HepG2 (cell line): Measurements from ENCODE around the gene P3H3. TPM values are rescaled to one million over a fixed set of nuclear protein-coding genes. Genes with fewer than 3 reads are reported as not detected.

Experiments used
- ATAC-seq: fragments of 200-7000 bp; cut with Tn5 transposase; 3 replicates; pipeline ENCODE4 v1.9.1; 2020; ENCODE audit warnings: mild to moderate bottlenecking, moderate library complexity
- BruUV-seq: library from RNA; stranded (reverse); fragments of 400-500 nt; replicated peaks from 2 replicates; lab custom pipeline; 2021; lab: Mats Ljungman, UMichigan
- CTCF ChIA-PET: fragments of 300-600 bp; formaldehyde crosslinking; extraction: SDS; loops from one replicate; lab custom pipeline; 2021; ENCODE audit warnings: low total read pairs, inconsistent platforms, low intra/inter-chr PET ratio; lab: Yijun Ruan, JAX
- POLR2A ChIA-PET: fragments of 350-600 bp; sonication (Branson Sonifier 250); formaldehyde crosslinking; loops from one replicate; lab custom pipeline; 2020; ENCODE audit warnings: antibody characterized with exemption, inconsistent platforms; lab: Yijun Ruan, JAX
- DNase-seq: peaks from one replicate; pipeline ENCODE4 v3.0.0-alpha.2; 2015; ENCODE audit warnings: low spot score
- FAIRE-seq: peaks from 3 replicates; lab custom pipeline; 2011; peaks lifted over from hg19 to GRCh38; lab: Jason Lieb, UNC
- H2AFZ ChIP-seq: one replicate; pipeline ENCODE4 v1.6.1; 2011; ENCODE audit warnings: low read length, inconsistent platforms
- H3K27ac ChIP-seq: fragments of 300-600 bp; 3 replicates; pipeline ENCODE4 v1.8.0; 2011; ENCODE audit warnings: mixed run types, mild to moderate bottlenecking, mixed read lengths, low read length, inconsistent platforms; ENCODE audit not compliant: insufficient read depth; ENCODE audit errors: extremely low read length
- H3K27me3 ChIP-seq, 2 experiments: fragments of 200-600 bp in 1 of 2; 2 replicates in 1 of 2; 3 replicates in 1 of 2; pipeline versions ENCODE4 v1.6.0 to v1.8.0; 2011; ENCODE audit warnings: low read length in 2 of 2, mild to moderate bottlenecking in 2 of 2, moderate library complexity in 2 of 2, inconsistent platforms in 1 of 2; ENCODE audit not compliant: insufficient read depth in 2 of 2, control insufficient read depth in 1 of 2
- H3K36me3 ChIP-seq, 2 experiments: fragments of 200-600 bp in 1 of 2; replicated peaks in 1 of 2; 2 replicates in 1 of 2; 3 replicates in 1 of 2; pipeline versions ENCODE4 v1.5.1 to v1.8.0; 2011; ENCODE audit warnings: low read length in 2 of 2, inconsistent platforms in 1 of 2; ENCODE audit not compliant: insufficient read depth in 2 of 2, control insufficient read depth in 1 of 2
- H3K4me1 ChIP-seq: 2 replicates; pipeline ENCODE4 v1.5.1; 2012; ENCODE audit warnings: low read length, inconsistent platforms; ENCODE audit not compliant: insufficient read depth
- H3K4me2 ChIP-seq: 2 replicates; pipeline ENCODE4 v1.6.0; 2011; ENCODE audit warnings: low read depth, low read length, inconsistent platforms
- H3K4me3 ChIP-seq, 3 experiments: fragments of 200-600 bp in 1 of 3; sonication (generic), shearing (Covaris generic) in 1 of 3; replicated peaks in 1 of 3; 2 replicates each; pipeline ENCODE4 v1.5.1; 2011 to 2016; ENCODE audit warnings: low read length in 3 of 3, inconsistent platforms in 2 of 3, low read depth in 2 of 3, mild to moderate bottlenecking in 2 of 3, control low read depth in 1 of 3, mixed read lengths in 1 of 3; ENCODE audit not compliant: insufficient read depth in 1 of 3
- H3K79me2 ChIP-seq: one replicate; pipeline ENCODE4 v1.6.1; 2011; ENCODE audit warnings: low read length, inconsistent platforms; ENCODE audit not compliant: insufficient read depth
- H3K9ac ChIP-seq: 2 replicates; pipeline ENCODE4 v1.6.0; 2011; ENCODE audit warnings: mild to moderate bottlenecking, low read depth, low read length, inconsistent platforms; ENCODE audit not compliant: insufficient read depth
- H3K9me3 ChIP-seq: 2 replicates; pipeline ENCODE4 v1.5.1; 2012; ENCODE audit warnings: mild to moderate bottlenecking, low read length
- H4K20me1 ChIP-seq: 2 replicates; pipeline ENCODE4 v1.6.0; 2011; ENCODE audit warnings: inconsistent platforms, mild to moderate bottlenecking, low read length, moderate library complexity; ENCODE audit not compliant: insufficient read depth
- ARID3A ChIP-seq: IDR thresholded peaks from 2 replicates; pipeline ENCODE4 v1.6.1; 2012; ENCODE audit warnings: low read depth, low read length, improper control_type of control experiment
- E2F2 ChIP-seq: sonication (generic); formaldehyde crosslinking; IDR thresholded peaks from 2 replicates; pipeline ENCODE4 v1.4.0; 2020; ENCODE audit warnings: missing genetic modification reagents, borderline replicate concordance
- GABPB1 ChIP-seq: IDR thresholded peaks from 2 replicates; pipeline ENCODE4 v1.6.1; 2016; ENCODE audit warnings: mild to moderate bottlenecking, missing genetic modification reagents, moderate library complexity, missing compliant biosample characterization
- GFI1 ChIP-seq: sonication (generic); formaldehyde crosslinking; IDR thresholded peaks from 2 replicates; pipeline ENCODE4 v1.5.0; 2020; ENCODE audit warnings: missing genetic modification reagents, mild to moderate bottlenecking, borderline replicate concordance
- IRX3 ChIP-seq: sonication (generic); formaldehyde crosslinking; IDR thresholded peaks from 2 replicates; pipeline ENCODE4 v1.8.1; 2023; ENCODE audit warnings: mild to moderate bottlenecking, low read depth, missing genetic modification reagents, borderline replicate concordance
- MED1 ChIP-seq: sonication (generic); formaldehyde crosslinking; IDR thresholded peaks from 2 replicates; pipeline ENCODE4 v1.4.0; 2020; ENCODE audit warnings: missing genetic modification reagents
- PHF21A ChIP-seq: sonication (generic); formaldehyde crosslinking; IDR thresholded peaks from 2 replicates; pipeline ENCODE4 v1.5.0; 2020; ENCODE audit warnings: mild to moderate bottlenecking, missing genetic modification reagents
- RORA ChIP-seq: sonication (generic); formaldehyde crosslinking; IDR thresholded peaks from 2 replicates; pipeline ENCODE4 v1.5.0; 2020; ENCODE audit warnings: mild to moderate bottlenecking, missing genetic modification reagents, moderate library complexity
- ZIK1 ChIP-seq: sonication (generic); formaldehyde crosslinking; IDR thresholded peaks from 2 replicates; pipeline ENCODE4 v1.5.0; 2020; ENCODE audit warnings: mild to moderate bottlenecking, low read depth, missing genetic modification reagents, borderline replicate concordance
- ZNF10 ChIP-seq: sonication (generic); formaldehyde crosslinking; IDR thresholded peaks from 2 replicates; pipeline ENCODE4 v1.4.0; 2020; ENCODE audit warnings: mild to moderate bottlenecking, low read depth, missing genetic modification reagents, borderline replicate concordance
- ZNF292 ChIP-seq: sonication (generic); formaldehyde crosslinking; IDR thresholded peaks from 2 replicates; pipeline ENCODE4 v1.8.1; 2022; ENCODE audit warnings: mild to moderate bottlenecking, low read depth, missing genetic modification reagents, borderline replicate concordance
- WGBS: methylation state at CpG from one replicate; pipeline ENCODE4 v1.1.6; 2017; ENCODE audit warnings: low lambda C conversion rate; 5-methylcytosine and 5-hydroxymethylcytosine counted together
- in situ Hi-C: cut with HindIII; loops from 2 replicates; pipeline ENCODE4 v1.10.0; 2017; ENCODE audit warnings: low pct_unique_long_range_greater_than_20kb; ENCODE audit not compliant: extremely low pct_ligation_motif_present
- intact Hi-C: fragments of 100-400 bp; cut with micrococcal nuclease; formaldehyde crosslinking; loops from one replicate; pipeline ENCODE4 v1.10.0; 2022; ENCODE audit not compliant: unreplicated experiment
- polyA plus RNA-seq, 8 experiments: library from polyadenylated mRNA; depleted of rRNA in 3 of 8; stranded (reverse) in 7 of 8; unstranded in 1 of 8; fragments of >200 nt; fragmentation: Illumina TruSeq in 4 of 8; extraction: Trizol in 4 of 8; gene quantifications; 2 replicates each; pipeline versions ENCODE4 v1.2.1 to v1.2.3, GENCODE V29; 2011 to 2016; ENCODE audit warnings: low read depth in 4 of 8, missing spikeins in 1 of 8, mixed read lengths in 1 of 8; ENCODE audit not compliant: insufficient read depth in 1 of 8
- total RNA-seq, 5 experiments: library from RNA; depleted of rRNA; stranded (reverse); fragments of >200 nt; fragmentation: Illumina TruSeq; extraction: Trizol; gene quantifications; 2 replicates each; pipeline ENCODE4 v1.2.3, GENCODE V29; 2016; ENCODE audit warnings: low read depth in 1 of 5
- TF ChIP-seq, protein P1 (sequence below): sonication (generic); formaldehyde crosslinking; IDR thresholded peaks from 2 replicates; pipeline ENCODE4 v1.5.0; 2020; ENCODE audit warnings: mild to moderate bottlenecking, missing genetic modification reagents, borderline replicate concordance
- TF ChIP-seq, protein P2 (sequence below): sonication (generic); formaldehyde crosslinking; conservative IDR thresholded peaks from 2 replicates; pipeline ENCODE4 v1.4.0; 2020; ENCODE audit warnings: missing genetic modification reagents

The P3H3 gene
- total and polyA plus RNA-seq, 2 of the 13 experiments (the other 11 are each of a cell fraction or from before 2014, with no cell fraction given), result 20.1 to 20.5 TPM

DNA sequence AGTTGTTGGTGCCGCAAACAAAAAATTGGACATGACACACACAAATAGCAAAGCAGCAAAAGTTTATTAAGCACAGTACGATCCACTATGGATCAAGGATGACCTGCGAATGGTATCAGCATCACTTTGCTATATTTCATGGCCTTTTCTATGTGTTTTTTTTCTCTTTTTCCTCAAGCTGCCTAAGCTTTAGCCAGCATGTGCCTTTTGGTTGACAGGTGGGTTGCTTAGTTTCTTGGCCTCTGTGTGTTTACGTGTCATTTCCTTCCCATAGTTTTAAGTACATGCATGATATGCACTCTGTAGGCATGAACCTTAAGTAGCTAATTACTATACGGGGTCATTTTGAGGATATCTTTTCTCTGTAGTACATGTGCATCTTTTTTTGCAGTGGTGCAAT, 29.1 kb upstream of the P3H3 start (continued):
- TF ChIP-seq ARID3A (no peak), ZIK1 (CRISPR knock-in tag) (no peak)

DNA sequence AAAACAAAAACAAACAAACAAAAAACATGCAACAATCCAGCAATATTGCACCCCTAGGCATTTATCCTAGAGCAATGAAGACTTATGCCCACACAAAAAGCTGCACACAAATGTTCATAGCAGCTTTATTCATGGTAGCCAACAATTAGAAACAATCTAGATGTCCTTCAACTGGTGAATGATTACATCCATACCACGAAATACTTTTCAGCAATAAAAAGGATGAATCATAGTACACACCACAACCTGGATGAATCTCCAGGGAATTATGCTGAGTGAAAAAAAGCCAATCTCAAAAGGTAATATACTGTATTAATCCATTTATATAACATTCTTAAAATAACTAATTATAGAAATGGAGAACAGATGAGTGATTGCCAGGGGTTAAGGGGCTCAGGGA, 21.0 kb upstream of the P3H3 start:
- DNase-seq, result no peak
- H3K27ac ChIP-seq, result no peak overlapping the region
- H2AFZ ChIP-seq, result no peak overlapping the region
- TF ChIP-seq GABPB1 (CRISPR knock-in tag) (no peak), ZNF10 (CRISPR knock-in tag) (no peak), RORA (CRISPR knock-in tag) (no peak), IRX3 (CRISPR knock-in tag) (no peak), MED1 (CRISPR knock-in tag) (no peak), E2F2 (CRISPR knock-in tag) (no peak), GFI1 (CRISPR knock-in tag) (no peak), ZNF292 (CRISPR knock-in tag) (no peak), PHF21A (CRISPR knock-in tag) (no peak)
- TF ChIP-seq, protein P1, sequence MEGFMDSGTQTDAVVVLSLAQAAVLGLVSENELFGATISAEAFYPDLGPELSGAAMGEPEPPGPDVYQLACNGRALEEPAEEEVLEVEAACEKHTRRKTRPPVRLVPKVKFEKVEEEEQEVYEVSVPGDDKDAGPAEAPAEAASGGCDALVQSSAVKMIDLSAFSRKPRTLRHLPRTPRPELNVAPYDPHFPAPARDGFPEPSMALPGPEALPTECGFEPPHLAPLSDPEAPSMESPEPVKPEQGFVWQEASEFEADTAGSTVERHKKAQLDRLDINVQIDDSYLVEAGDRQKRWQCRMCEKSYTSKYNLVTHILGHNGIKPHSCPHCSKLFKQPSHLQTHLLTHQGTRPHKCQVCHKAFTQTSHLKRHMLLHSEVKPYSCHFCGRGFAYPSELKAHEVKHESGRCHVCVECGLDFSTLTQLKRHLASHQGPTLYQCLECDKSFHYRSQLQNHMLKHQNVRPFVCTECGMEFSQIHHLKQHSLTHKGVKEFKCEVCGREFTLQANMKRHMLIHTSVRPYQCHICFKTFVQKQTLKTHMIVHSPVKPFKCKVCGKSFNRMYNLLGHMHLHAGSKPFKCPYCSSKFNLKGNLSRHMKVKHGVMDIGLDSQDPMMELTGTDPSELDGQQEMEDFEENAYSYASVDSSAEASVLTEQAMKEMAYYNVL (CRISPR knock-in tag), result no peak
- TF ChIP-seq, protein P2, sequence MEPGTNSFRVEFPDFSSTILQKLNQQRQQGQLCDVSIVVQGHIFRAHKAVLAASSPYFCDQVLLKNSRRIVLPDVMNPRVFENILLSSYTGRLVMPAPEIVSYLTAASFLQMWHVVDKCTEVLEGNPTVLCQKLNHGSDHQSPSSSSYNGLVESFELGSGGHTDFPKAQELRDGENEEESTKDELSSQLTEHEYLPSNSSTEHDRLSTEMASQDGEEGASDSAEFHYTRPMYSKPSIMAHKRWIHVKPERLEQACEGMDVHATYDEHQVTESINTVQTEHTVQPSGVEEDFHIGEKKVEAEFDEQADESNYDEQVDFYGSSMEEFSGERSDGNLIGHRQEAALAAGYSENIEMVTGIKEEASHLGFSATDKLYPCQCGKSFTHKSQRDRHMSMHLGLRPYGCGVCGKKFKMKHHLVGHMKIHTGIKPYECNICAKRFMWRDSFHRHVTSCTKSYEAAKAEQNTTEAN (CRISPR knock-in tag), result no peak
- TF ChIP-seq, all 625 proteins: peak for 0
- Histone ChIP-seq H3K9me3 (no peaks in the 10 kb centered on the region), H3K36me3 (no peaks in the 10 kb centered on the region), H4K20me1 (no peaks in the 10 kb centered on the region), H3K4me1 (peaks cover 8% of the 10 kb centered on the region; the same call in 1 of the 2 replicates), H3K79me2 (no peaks in the 10 kb centered on the region), H3K27me3 (peaks cover 0 to 4% of the 10 kb centered on the region in 2 experiments; a peak in 1 of 5 replicates), H3K9ac (no peak overlapping the region), H3K4me2 (no peak overlapping the region), H3K4me3 (no peak overlapping the region)
- WGBS, result 22% methylated on average over 1 of the region's 1 CpG
- CTCF ChIA-PET, result no interaction called here
- intact Hi-C loops (no loop called here), in situ Hi-C loops (no loop called here)
- no peak for FAIRE-seq
- POLR2A ChIA-PET, result no interaction called here
- BruUV-seq, result no TSS peak
- ATAC-seq, result no peak
